Pancreas (tissue), 10 donors: ENCODE data around the gene CCSER2. TPM values are rescaled to one million over a fixed set of nuclear protein-coding genes. Genes with fewer than 3 reads are reported as not detected.
A peak's percentile ranks its signal among the peaks of the same experiment; 100 is the strongest.

Source experiments
- ATAC-seq, 4 donors: fragments of 200-7000 bp; cut with Tn5 transposase; one replicate each; pipeline versions ENCODE4 v1.8.0 to v1.9.1; 2020; ENCODE audit warnings: mild to moderate bottlenecking in 4 of 4, moderate library complexity in 4 of 4
- DNase-seq, 6 donors: peaks; one replicate each; pipeline ENCODE4 v3.0.0-alpha.2; 2020
- FAIRE-seq: peaks from 2 replicates; lab custom pipeline; 2012; peaks lifted over from hg19 to GRCh38; lab: Jason Lieb, UNC
- H3K27ac ChIP-seq, 4 donors: fragments of 200-600 bp; sonication (generic); 1 replicate in 3 of 4; 2 replicates in 1 of 4; pipeline versions ENCODE4 v1.5.0 to v1.8.0; 2020
- H3K27me3 ChIP-seq, 4 donors: fragments of 200-600 bp; one replicate each; pipeline ENCODE4 v1.8.0; 2021
- H3K36me3 ChIP-seq, 3 donors: fragments of 200-600 bp; sonication (generic) in 1 of 3; one replicate each; pipeline versions ENCODE4 v1.5.0 to v1.8.0; 2020 to 2021
- H3K4me1 ChIP-seq, 3 donors: fragments of 200-600 bp; one replicate each; pipeline ENCODE4 v1.8.0; 2021
- H3K4me3 ChIP-seq, 4 donors: fragments of 200-600 bp; sonication (generic) in 2 of 4; one replicate each; pipeline versions ENCODE4 v1.5.0 to v1.8.0; 2020 to 2021
- H3K9me3 ChIP-seq, 4 donors: fragments of 200-600 bp; one replicate each; pipeline ENCODE4 v1.8.0; 2021
- CTCF ChIP-seq, 4 donors: fragments of 200-600 bp; sonication (generic) in 3 of 4; IDR thresholded peaks; one replicate each; pipeline versions ENCODE4 v1.5.0 to v1.8.0; 2021; ENCODE audit warnings: antibody characterized with exemption in 4 of 4
- WGBS, 2 donors: extraction: QIAGEN DNeasy Blood & Tissue Kit; methylation state at CpG; one replicate each; pipeline ENCODE4 v1.1.7; 2013; 5-methylcytosine and 5-hydroxymethylcytosine counted together
- intact Hi-C, 3 donors: fragments of 100-400 bp; cut with DNase I; formaldehyde crosslinking; loops; one replicate each; pipeline versions ENCODE4 v1.11.1 to v1.14.2; 2022
- polyA plus RNA-seq, 2 donors: library from polyadenylated mRNA; stranded (reverse); fragments of 200-250 nt; gene quantifications; one replicate each; pipeline ENCODE4 v1.2.3, GENCODE V29; 2013
- total RNA-seq, 6 donors: library from RNA; stranded (reverse); fragmentation: NEBNext Ultra II Directional in 4 of 6; extraction: Animal tissue kit (Norgen Biotek cat#: 25700) in 4 of 6; gene quantifications; one replicate each; pipeline versions ENCODE4 v1.2.1 to v1.2.4, GENCODE V29; 2021 to 2023
- donor health status: healthy with polysubstance abuse.
- donor health status: DM: no; HTN: no; CAD: no; lungs with moderate emphysema.
- donor health status: DM: no; HTN: no; CAD: no.
- donor health status: control.
- donor health status: control.
- donor health status: Bipolar disorder and iron deficiency.
- donor health status: DM: yes; HTN: yes; CAD: no.
- donor health status: DM: no; HTN: no; CAD: no.
- donor health status: DM: no; HTN: no; CAD: no.
- donor health status: DM: yes; HTN: yes; CAD: no.

Gene CCSER2
- total and polyA plus RNA-seq, 8 donors = 3.5 to 25.6 (median 21.8) TPM

- WGBS, 2 donors = 5 to 7% methylated on average over 6 of the region's 6 CpGs
- peak in 1 of 6 donors; percentile 25 for DNase-seq
These were observed 815 bp downstream of the CCSER2 start for GRCh38 chr10:84329196-84329611.

GRCh38 chr10:84329986-84330651 is 1.7 kb downstream of the CCSER2 start:
- DNase-seq (no peak), ATAC-seq (no peak), FAIRE-seq (no peak)
- Histone ChIP-seq H3K4me3 (peak overlapping the region in 1 of 4 donors; percentile 91), H3K27ac (no peak overlapping the region), H3K27me3 (no peaks in the 10 kb centered on the region), H3K9me3 (no peaks in the 10 kb centered on the region), H3K36me3 (no peaks in the 10 kb centered on the region), H3K4me1 (peaks cover 0 to 9% (median 4%) of the 10 kb centered on the region in 3 donors)
- intact Hi-C loops = no loop called here
- whole genome bisulfite sequencing, 2 donors = 88 to 90% methylated on average over 7 of the region's 7 CpGs
- TF ChIP-seq CTCF (IDR thresholded peaks at IDR 0.05) = no peak

More at GRCh38 chr10:84329196-84329611, 815 bp downstream of the CCSER2 start:
- H3K36me3 ChIP-seq = no peaks in the 10 kb centered on the region
- peaks cover 0 to 9% (median 4%) of the 10 kb centered on the region in 3 donors for H3K4me1 ChIP-seq
- no peaks in the 10 kb centered on the region for H3K9me3 ChIP-seq
- peak overlapping the region; percentile 81 to 94 (median 88) for H3K27ac ChIP-seq
- no peaks in the 10 kb centered on the region for H3K27me3 ChIP-seq
- ATAC-seq (peak in 2 of 4 donors; percentile 9 to 20), FAIRE-seq (no peak)
- H3K4me3 ChIP-seq = peak overlapping the region; percentile 64 to 91 (median 88)
- TF ChIP-seq CTCF (IDR thresholded peaks at IDR 0.05) = no peak
- intact Hi-C loops = no loop called here

GRCh38 chr10:84331091-84331490 is 2.7 kb downstream of the CCSER2 start:
- Histone ChIP-seq H3K27ac (no peak overlapping the region), H3K36me3 (no peaks in the 10 kb centered on the region), H3K9me3 (no peaks in the 10 kb centered on the region), H3K27me3 (no peaks in the 10 kb centered on the region), H3K4me3 (no peak overlapping the region), H3K4me1 (peaks cover 3 to 9% (median 4%) of the 10 kb centered on the region in 3 donors)
- TF ChIP-seq CTCF (IDR thresholded peaks at IDR 0.05) = no peak
- intact Hi-C loops = no loop called here
- WGBS, 2 donors = 91 to 92% methylated on average over 2 of the region's 2 CpGs
- ATAC-seq = no peak
- FAIRE-seq = no peak
- DNase-seq = no peak

GRCh38 chr10:84333864-84334451 is 5.6 kb downstream of the CCSER2 start:
- Histone ChIP-seq H3K4me3 (no peak overlapping the region), H3K9me3 (no peaks in the 10 kb centered on the region), H3K36me3 (no peaks in the 10 kb centered on the region), H3K27me3 (no peaks in the 10 kb centered on the region), H3K4me1 (peaks cover 3 to 11% (median 9%) of the 10 kb centered on the region in 3 donors), H3K27ac (no peak overlapping the region)
- ATAC-seq (peak in 3 of 4 donors; percentile 26 to 47 (median 36)), DNase-seq (no peak), FAIRE-seq (no peak)
- WGBS, 2 donors = 72 to 74% methylated on average over 2 of the region's 2 CpGs
- no peak for TF ChIP-seq CTCF (IDR thresholded peaks at IDR 0.05)
- intact Hi-C loops = no loop called here

GRCh38 chr10:84334811-84335210 is 6.4 kb downstream of the CCSER2 start:
- WGBS, 2 donors = 80 to 83% methylated on average over 2 of the region's 2 CpGs
- Histone ChIP-seq H3K9me3 (no peaks in the 10 kb centered on the region), H3K4me1 (peaks cover 3 to 7% (median 4%) of the 10 kb centered on the region in 3 donors), H3K27ac (no peak overlapping the region), H3K4me3 (no peak overlapping the region), H3K27me3 (no peaks in the 10 kb centered on the region), H3K36me3 (no peaks in the 10 kb centered on the region)
- no peak for TF ChIP-seq CTCF (IDR thresholded peaks at IDR 0.05)
- no peak for DNase-seq
- intact Hi-C loops = no loop called here
- no peak for FAIRE-seq
- ATAC-seq = no peak
